Right cardiac atrium (tissue), 5 donors: ENCODE data around the gene APC2. TPM values are rescaled to one million over a fixed set of nuclear protein-coding genes. Genes with fewer than 3 reads are reported as not detected.
A peak's percentile ranks its signal among the peaks of the same experiment; 100 is the strongest.

ENCODE experiments used
- ATAC-seq, 2 donors: fragments of 200-7000 bp; cut with Tn5 transposase; one replicate each; pipeline versions ENCODE4 v1.8.0 to v1.9.1; 2020; ENCODE audit warnings: moderate library complexity in 2 of 2, mild to moderate bottlenecking in 1 of 2
- DNase-seq, 3 donors: peaks; one replicate each; pipeline ENCODE4 v3.0.0-alpha.2; 2020
- H3K27ac ChIP-seq: one replicate; pipeline ENCODE4 v1.5.1; 2013; ENCODE audit warnings: mild to moderate bottlenecking, low read length, control low read depth, moderate library complexity
- H3K27me3 ChIP-seq: one replicate; pipeline ENCODE4 v1.6.1; 2013; ENCODE audit not compliant: control insufficient read depth, insufficient read depth
- H3K4me1 ChIP-seq: one replicate; pipeline ENCODE4 v1.6.1; 2013; ENCODE audit warnings: low read length; ENCODE audit not compliant: control insufficient read depth, insufficient read depth
- H3K4me3 ChIP-seq: one replicate; pipeline ENCODE4 v1.5.1; 2013; ENCODE audit warnings: low read length, control low read depth
- H3K9me3 ChIP-seq: one replicate; pipeline ENCODE4 v1.6.1; 2013; ENCODE audit warnings: low read length; ENCODE audit not compliant: control insufficient read depth
- WGBS: extraction: QIAGEN DNeasy Blood & Tissue Kit; methylation state at CpG from one replicate; pipeline ENCODE4 v1.1.7; 2013; 5-methylcytosine and 5-hydroxymethylcytosine counted together
- intact Hi-C, 4 donors: fragments of 100-400 bp; cut with DNase I; formaldehyde crosslinking; loops; one replicate each; pipeline versions ENCODE4 v1.11.0 to v1.14.0; 2022 to 2023
- polyA plus RNA-seq: library from polyadenylated mRNA; stranded (reverse); fragments of 200-250 nt; gene quantifications from one replicate; pipeline ENCODE4 v1.2.3, GENCODE V29; 2013
- total RNA-seq, 4 donors: library from RNA; stranded (reverse); fragmentation: NEBNext Ultra II Directional; extraction: Animal tissue kit (Norgen Biotek cat#: 25700); gene quantifications; one replicate each; pipeline ENCODE4 v1.2.1, GENCODE V29; 2021
- donor health status: healthy with polysubstance abuse.
- donor health status: DM: no; HTN: yes; CAD: no.
- donor health status: DM: no; HTN: no; CAD: no.
- donor health status: DM: no; HTN: yes; CAD: no; lungs with severe emphysema.
- donor health status: DM: yes; HTN: yes; CAD: no.

The APC2 gene
- total and polyA plus RNA-seq, 5 donors, result 0.45 to 0.88 (median 0.68) TPM

- no peak overlapping the region for H3K27ac ChIP-seq
- 82% methylated on average over 33 of the region's 33 CpGs for WGBS
- ATAC-seq, result no peak
Measured at GRCh38 chr19:1425102-1425837, 24.7 kb upstream of the APC2 start.

GRCh38 chr19:1425902-1426301 is 24.0 kb upstream of the APC2 start:
- Histone ChIP-seq H3K4me1 (no peaks in the 10 kb centered on the region), H3K27me3 (no peaks in the 10 kb centered on the region), H3K4me3 (no peak overlapping the region), H3K9me3 (no peaks in the 10 kb centered on the region), H3K27ac (no peak overlapping the region)
- WGBS, result 91% methylated on average over 14 of the region's 14 CpGs
- ATAC-seq, result no peak
- intact Hi-C loops, result no loop called here
- DNase-seq, result no peak

More at GRCh38 chr19:1425102-1425837, 24.7 kb upstream of the APC2 start:
- intact Hi-C loops, result no loop called here
- no peak overlapping the region for H3K4me3 ChIP-seq
- no peaks in the 10 kb centered on the region for H3K4me1 ChIP-seq
- no peaks in the 10 kb centered on the region for H3K9me3 ChIP-seq
- H3K27me3 ChIP-seq, result no peaks in the 10 kb centered on the region
- no peak for DNase-seq

GRCh38 chr19:1426736-1427135 is 23.2 kb upstream of the APC2 start:
- intact Hi-C loops, result no loop called here
- WGBS, result 72% methylated on average over 9 of the region's 9 CpGs
- no peak for ATAC-seq
- no peak for DNase-seq
- Histone ChIP-seq H3K27ac (no peak overlapping the region), H3K4me3 (no peak overlapping the region), H3K27me3 (no peaks in the 10 kb centered on the region), H3K4me1 (no peaks in the 10 kb centered on the region), H3K9me3 (no peaks in the 10 kb centered on the region)

GRCh38 chr19:1427221-1427920 is 22.6 kb upstream of the APC2 start:
- Histone ChIP-seq H3K27ac (no peak overlapping the region), H3K4me3 (no peak overlapping the region), H3K27me3 (no peaks in the 10 kb centered on the region), H3K9me3 (no peaks in the 10 kb centered on the region), H3K4me1 (no peaks in the 10 kb centered on the region)
- peak in 1 of 3 donors; percentile 45 for DNase-seq
- 87% methylated on average over 27 of the region's 27 CpGs for WGBS
- ATAC-seq, result no peak
- intact Hi-C loops, result no loop called here

GRCh38 chr19:1428738-1429391 is 21.1 kb upstream of the APC2 start:
- H3K4me1 ChIP-seq, result no peaks in the 10 kb centered on the region
- no peak overlapping the region for H3K27ac ChIP-seq
- intact Hi-C loops, result no loop called here
- no peaks in the 10 kb centered on the region for H3K27me3 ChIP-seq
- H3K9me3 ChIP-seq, result no peaks in the 10 kb centered on the region
- peak in 1 of 2 donors; percentile 4 for ATAC-seq
- WGBS, result 85% methylated on average over 41 of the region's 41 CpGs
- H3K4me3 ChIP-seq, result no peak overlapping the region
- peak in 2 of 3 donors; percentile 59 to 63 for DNase-seq

- H3K27me3 ChIP-seq, result no peaks in the 10 kb centered on the region
- no peak overlapping the region for H3K4me3 ChIP-seq
- H3K9me3 ChIP-seq, result no peaks in the 10 kb centered on the region
- no peak overlapping the region for H3K27ac ChIP-seq
- peak; percentile 41 to 46 for ATAC-seq
- WGBS, result 47% methylated on average over 14 of the region's 14 CpGs
- intact Hi-C loops, result no loop called here
- no peaks in the 10 kb centered on the region for H3K4me1 ChIP-seq
- peak in 2 of 3 donors; percentile 76 to 79 for DNase-seq
Measured at GRCh38 chr19:1429750-1430149, 20.2 kb upstream of the APC2 start.

GRCh38 chr19:1430246-1430645 is 19.7 kb upstream of the APC2 start:
- Histone ChIP-seq H3K9me3 (no peaks in the 10 kb centered on the region), H3K27me3 (no peaks in the 10 kb centered on the region), H3K4me1 (no peaks in the 10 kb centered on the region), H3K4me3 (no peak overlapping the region), H3K27ac (no peak overlapping the region)
- WGBS, result 83% methylated on average over 14 of the region's 14 CpGs
- intact Hi-C loops, result no loop called here
- DNase-seq (peak in 1 of 3 donors; percentile 42), ATAC-seq (no peak)

GRCh38 chr19:1431759-1432506 is 18.0 kb upstream of the APC2 start:
- intact Hi-C loops, result no loop called here
- H3K4me1 ChIP-seq, result no peaks in the 10 kb centered on the region
- no peaks in the 10 kb centered on the region for H3K9me3 ChIP-seq
- H3K27ac ChIP-seq, result no peak overlapping the region
- H3K4me3 ChIP-seq, result no peak overlapping the region
- 90% methylated on average over 24 of the region's 24 CpGs for WGBS
- H3K27me3 ChIP-seq, result no peaks in the 10 kb centered on the region
- ATAC-seq (no peak), DNase-seq (peak in 1 of 3 donors; percentile 57)

GRCh38 chr19:1432507-1432887 is 17.4 kb upstream of the APC2 start:
- H3K4me1 ChIP-seq, result no peaks in the 10 kb centered on the region
- H3K27me3 ChIP-seq, result no peaks in the 10 kb centered on the region
- ATAC-seq, result no peak
- no peak overlapping the region for H3K4me3 ChIP-seq
- H3K27ac ChIP-seq, result no peak overlapping the region
- H3K9me3 ChIP-seq, result no peaks in the 10 kb centered on the region
- 92% methylated on average over 16 of the region's 16 CpGs for WGBS
- intact Hi-C loops, result no loop called here
- no peak for DNase-seq

GRCh38 chr19:1433119-1434039 is 16.5 kb upstream of the APC2 start:
- no peaks in the 10 kb centered on the region for H3K4me1 ChIP-seq
- no peaks in the 10 kb centered on the region for H3K27me3 ChIP-seq
- H3K27ac ChIP-seq, result no peak overlapping the region
- H3K9me3 ChIP-seq, result no peaks in the 10 kb centered on the region
- intact Hi-C loops, result no loop called here
- DNase-seq, result peak in 2 of 3 donors; percentile 61 to 63
- no peak overlapping the region for H3K4me3 ChIP-seq
- ATAC-seq, result no peak
- 87% methylated on average over 47 of the region's 47 CpGs for WGBS
